OCI-LY7 (cell line): Measurements from ENCODE around the gene DNAJC5G.

Experiments used
- CTCF ChIP-seq: fragments of 200-600 bp; sonication (generic); conservative IDR thresholded peaks from 2 replicates; pipeline ENCODE4 v1.5.1; 2014; ENCODE audit warnings: mild to moderate bottlenecking, antibody characterized with exemption, low read length, moderate library complexity, mixed read lengths
- EZH2phosphoT487 ChIP-seq: fragments of 200-600 bp; sonication (generic); IDR thresholded peaks from 2 replicates; pipeline ENCODE4 v1.6.1; 2018; ENCODE audit warnings: low read depth, borderline replicate concordance, mild to moderate bottlenecking, mixed run types, antibody characterized with exemption, low read length, moderate library complexity, mixed read lengths

- no peak for TF ChIP-seq CTCF
- no peak for TF ChIP-seq EZH2phosphoT487
These were observed 9.8 kb downstream of the DNAJC5G start for GRCh38 chr2:27284996-27285395.
